Neural cell (in vitro differentiated cells): ENCODE measurements around the gene NAGLU. TPM values are rescaled to one million over a fixed set of nuclear protein-coding genes. Genes with fewer than 3 reads are reported as not detected.

Source experiments
- H2AFZ ChIP-seq: fragments of 200-600, 300-800 bp; sonication (generic), shearing (Covaris generic); 2 replicates; pipeline ENCODE4 v1.6.0; 2014; ENCODE audit warnings: low read depth, mild to moderate bottlenecking, antibody characterized with exemption, low read length, moderate library complexity
- H3F3A ChIP-seq: fragments of 200-600 bp; shearing (Covaris generic); 2 replicates; pipeline ENCODE4 v1.6.1; 2016; ENCODE audit warnings: mild to moderate bottlenecking, moderate library complexity, mixed read lengths, antibody characterized with exemption, low read length; ENCODE audit not compliant: insufficient read depth, poor library complexity, severe bottlenecking
- H3K27ac ChIP-seq: fragments of 200-600, 300-800 bp; sonication (generic), shearing (Covaris generic); 2 replicates; pipeline ENCODE4 v1.5.1; 2014; ENCODE audit warnings: mild to moderate bottlenecking, low read length, moderate library complexity
- H3K27me3 ChIP-seq: fragments of 300-800, 200-600 bp; sonication (generic), shearing (Covaris generic); 2 replicates; pipeline ENCODE4 v1.6.0; 2014; ENCODE audit warnings: mild to moderate bottlenecking, low read depth, low read length, moderate library complexity; ENCODE audit not compliant: insufficient read depth
- H3K36me3 ChIP-seq: fragments of 300-800, 200-600 bp; sonication (generic), shearing (Covaris generic); 2 replicates; pipeline ENCODE4 v1.5.1; 2014; ENCODE audit warnings: mild to moderate bottlenecking, antibody characterized with exemption, low read length, moderate library complexity; ENCODE audit not compliant: insufficient read depth
- H3K4me2 ChIP-seq: fragments of 300-800, 200-600 bp; sonication (generic), shearing (Covaris generic); 2 replicates; pipeline ENCODE4 v1.6.0; 2014; ENCODE audit warnings: mild to moderate bottlenecking, low read length
- H3K4me3 ChIP-seq: fragments of 300-800, 200-600 bp; sonication (generic), shearing (Covaris generic); 2 replicates; pipeline ENCODE4 v1.5.1; 2014; ENCODE audit warnings: mild to moderate bottlenecking, low read length, moderate library complexity
- H3K79me2 ChIP-seq: fragments of 200-600 bp; shearing (Covaris generic); replicated peaks from 2 replicates; pipeline ENCODE4 v1.6.0; 2014; ENCODE audit warnings: mild to moderate bottlenecking, low read length, moderate library complexity; ENCODE audit not compliant: insufficient read depth
- H3K9ac ChIP-seq: fragments of 300-800, 200-600 bp; sonication (generic), shearing (Covaris generic); 2 replicates; pipeline ENCODE4 v1.6.1; 2016; ENCODE audit warnings: mild to moderate bottlenecking, low read length, mixed read lengths
- H3K9me2 ChIP-seq: fragments of 200-600 bp; shearing (Covaris generic); 2 replicates; pipeline ENCODE4 v1.6.1; 2016; ENCODE audit warnings: mild to moderate bottlenecking, low read length, mixed read lengths; ENCODE audit not compliant: insufficient read depth
- H3K9me3 ChIP-seq: fragments of 200-600, 300-800 bp; sonication (generic), shearing (Covaris generic); 2 replicates; pipeline ENCODE4 v1.6.1; 2016; ENCODE audit warnings: mild to moderate bottlenecking, mixed run types, low read length, moderate library complexity, mixed read lengths
- H4K20me1 ChIP-seq: fragments of 200-600 bp; shearing (Covaris generic); 2 replicates; pipeline ENCODE4 v1.6.1; 2016; ENCODE audit warnings: mild to moderate bottlenecking, mixed run types; ENCODE audit not compliant: insufficient read depth
- EP300 ChIP-seq: fragments of 450-650 bp; conservative IDR thresholded peaks from 2 replicates; pipeline ENCODE4 v1.6.1; 2014; ENCODE audit warnings: antibody characterized with exemption, mild to moderate bottlenecking, moderate library complexity; ENCODE audit not compliant: poor library complexity, severe bottlenecking
- EZH2 ChIP-seq: fragments of 200-600, 300-800 bp; shearing (Covaris generic), sonication (generic); IDR thresholded peaks from 2 replicates; pipeline ENCODE4 v1.6.1; 2014; ENCODE audit warnings: antibody characterized with exemption, low read length, borderline replicate concordance, mild to moderate bottlenecking; ENCODE audit not compliant: insufficient read depth, poor library complexity, severe bottlenecking
- MXI1 ChIP-seq: fragments of 450-650 bp; conservative IDR thresholded peaks from 2 replicates; pipeline ENCODE4 v1.6.1; 2014; ENCODE audit warnings: antibody characterized with exemption, mild to moderate bottlenecking; ENCODE audit not compliant: poor library complexity, severe bottlenecking
- POLR2AphosphoS5 ChIP-seq: IDR thresholded peaks from 2 replicates; pipeline ENCODE4 v1.6.1; 2012
- RAD21 ChIP-seq: fragments of 450-650 bp; conservative IDR thresholded peaks from 2 replicates; pipeline ENCODE4 v1.6.1; 2014; ENCODE audit warnings: antibody characterized with exemption, mild to moderate bottlenecking, moderate library complexity
- REST ChIP-seq: IDR thresholded peaks from 2 replicates; pipeline ENCODE4 v1.6.1; 2012; ENCODE audit warnings: borderline replicate concordance
- SMC3 ChIP-seq: fragments of 450-650 bp; conservative IDR thresholded peaks from 2 replicates; pipeline ENCODE4 v1.6.1; 2014; ENCODE audit warnings: antibody characterized with exemption, mild to moderate bottlenecking, moderate library complexity; ENCODE audit not compliant: poor library complexity
- TAF1 ChIP-seq: IDR thresholded peaks from 2 replicates; pipeline ENCODE4 v1.6.1; 2012; ENCODE audit warnings: low read depth
- polyA plus RNA-seq: library from polyadenylated mRNA; depleted of rRNA; stranded (reverse); fragments of >200 nt; gene quantifications from 2 replicates; pipeline ENCODE4 v1.2.3, GENCODE V29; 2014
- TF ChIP-seq, protein P1 (sequence below): fragments of 450-650 bp; IDR thresholded peaks from 2 replicates; pipeline ENCODE4 v1.5.1; 2014; ENCODE audit warnings: antibody characterized with exemption, mild to moderate bottlenecking, moderate library complexity; ENCODE audit not compliant: poor library complexity, severe bottlenecking

The NAGLU gene
- polyA plus RNA-seq, 1 donor from 2014 or later, result 12.1 TPM

GRCh38 chr17:42514279-42514678 lies 21.8 kb upstream of the NAGLU start:
- H3K4me3 ChIP-seq, result no peak overlapping the region
- peaks cover 4% of the 10 kb centered on the region for H3K36me3 ChIP-seq
- H3K9me3 ChIP-seq, result no peaks in the 10 kb centered on the region
- no peak for TF ChIP-seq SMC3
- no peak for TF ChIP-seq TAF1
- no peak for TF ChIP-seq EP300
- TF ChIP-seq POLR2AphosphoS5, result no peak
- no peak for TF ChIP-seq EZH2
- TF ChIP-seq REST, result no peak
- TF ChIP-seq, protein P1, sequence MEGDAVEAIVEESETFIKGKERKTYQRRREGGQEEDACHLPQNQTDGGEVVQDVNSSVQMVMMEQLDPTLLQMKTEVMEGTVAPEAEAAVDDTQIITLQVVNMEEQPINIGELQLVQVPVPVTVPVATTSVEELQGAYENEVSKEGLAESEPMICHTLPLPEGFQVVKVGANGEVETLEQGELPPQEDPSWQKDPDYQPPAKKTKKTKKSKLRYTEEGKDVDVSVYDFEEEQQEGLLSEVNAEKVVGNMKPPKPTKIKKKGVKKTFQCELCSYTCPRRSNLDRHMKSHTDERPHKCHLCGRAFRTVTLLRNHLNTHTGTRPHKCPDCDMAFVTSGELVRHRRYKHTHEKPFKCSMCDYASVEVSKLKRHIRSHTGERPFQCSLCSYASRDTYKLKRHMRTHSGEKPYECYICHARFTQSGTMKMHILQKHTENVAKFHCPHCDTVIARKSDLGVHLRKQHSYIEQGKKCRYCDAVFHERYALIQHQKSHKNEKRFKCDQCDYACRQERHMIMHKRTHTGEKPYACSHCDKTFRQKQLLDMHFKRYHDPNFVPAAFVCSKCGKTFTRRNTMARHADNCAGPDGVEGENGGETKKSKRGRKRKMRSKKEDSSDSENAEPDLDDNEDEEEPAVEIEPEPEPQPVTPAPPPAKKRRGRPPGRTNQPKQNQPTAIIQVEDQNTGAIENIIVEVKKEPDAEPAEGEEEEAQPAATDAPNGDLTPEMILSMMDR, result no peak
- TF ChIP-seq RAD21, result no peak
- no peak for TF ChIP-seq MXI1
- H3F3A ChIP-seq, result no peaks in the 10 kb centered on the region
- H3K79me2 ChIP-seq, result no peaks in the 10 kb centered on the region
- H3K27me3 ChIP-seq, result no peaks in the 10 kb centered on the region
- H3K27ac ChIP-seq, result no peak overlapping the region
- H3K4me2 ChIP-seq, result no peak overlapping the region
- no peaks in the 10 kb centered on the region for H4K20me1 ChIP-seq
- H2AFZ ChIP-seq, result no peak overlapping the region
- no peaks in the 10 kb centered on the region for H3K9me2 ChIP-seq
- no peak overlapping the region for H3K9ac ChIP-seq

DNA sequence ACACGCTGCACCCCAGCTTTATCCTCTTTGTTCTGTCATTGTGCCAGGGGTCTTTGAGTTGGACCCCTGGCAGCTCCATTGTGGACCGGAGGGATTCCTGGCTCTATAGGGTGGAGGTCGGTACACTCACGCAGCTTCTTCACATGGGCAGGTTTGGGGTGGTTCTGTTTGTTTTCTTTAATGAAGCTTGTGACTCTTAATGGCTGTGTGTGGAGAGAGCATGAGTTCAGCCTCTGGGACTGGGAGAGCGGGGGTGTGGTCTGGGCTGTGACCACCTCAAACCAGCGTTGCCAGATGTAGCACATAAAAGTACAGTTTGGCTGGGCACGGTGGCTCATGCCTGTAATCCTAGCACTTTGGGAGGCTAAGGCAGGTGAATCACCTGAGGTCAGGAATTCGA lies 21.2 kb upstream of the NAGLU start:
- Histone ChIP-seq H3K9me3 (no peaks in the 10 kb centered on the region), H3F3A (no peaks in the 10 kb centered on the region), H3K79me2 (no peaks in the 10 kb centered on the region), H4K20me1 (no peaks in the 10 kb centered on the region), H3K4me2 (no peak overlapping the region), H3K27me3 (no peaks in the 10 kb centered on the region), H3K9me2 (no peaks in the 10 kb centered on the region), H3K27ac (no peak overlapping the region), H3K36me3 (peaks cover 4% of the 10 kb centered on the region), H3K9ac (no peak overlapping the region), H2AFZ (no peak overlapping the region), H3K4me3 (no peak overlapping the region)
- TF ChIP-seq EZH2, result no peak
- TF ChIP-seq EP300, result no peak
- TF ChIP-seq, protein P1, result no peak
- TF ChIP-seq RAD21, result no peak
- no peak for TF ChIP-seq SMC3
- no peak for TF ChIP-seq MXI1
- TF ChIP-seq TAF1, result no peak
- no peak for TF ChIP-seq REST
- no peak for TF ChIP-seq POLR2AphosphoS5
